22Rv1 (cell line): ENCODE data around the gene HTRA1.

ENCODE experiments used
- CTCF ChIP-seq: fragments of 450-650 bp; IDR thresholded peaks from 2 replicates; pipeline ENCODE4 v1.5.1; 2017; ENCODE audit warnings: mild to moderate bottlenecking
- ZFX ChIP-seq: fragments of 450-650 bp; IDR thresholded peaks from 2 replicates; pipeline ENCODE4 v1.6.1; 2017; ENCODE audit warnings: antibody characterized with exemption, borderline replicate concordance

GRCh38 chr10:122458693-122459092, 2.7 kb upstream of the HTRA1 start:
- TF ChIP-seq CTCF (no peak), ZFX (no peak)
